Measurements from ENCODE around the gene ACVR1B.

The ACVR1B gene

GRCh38 chr12:52006726-52007157 lies 55.2 kb downstream of the ACVR1B start, which contains the start of gene TAMALIN:
Gene TAMALIN (plus strand): TSS chr12:52006946. CDS start chr12:52007020, 74 bp downstream.
- no peak for DNase-seq

DNA sequence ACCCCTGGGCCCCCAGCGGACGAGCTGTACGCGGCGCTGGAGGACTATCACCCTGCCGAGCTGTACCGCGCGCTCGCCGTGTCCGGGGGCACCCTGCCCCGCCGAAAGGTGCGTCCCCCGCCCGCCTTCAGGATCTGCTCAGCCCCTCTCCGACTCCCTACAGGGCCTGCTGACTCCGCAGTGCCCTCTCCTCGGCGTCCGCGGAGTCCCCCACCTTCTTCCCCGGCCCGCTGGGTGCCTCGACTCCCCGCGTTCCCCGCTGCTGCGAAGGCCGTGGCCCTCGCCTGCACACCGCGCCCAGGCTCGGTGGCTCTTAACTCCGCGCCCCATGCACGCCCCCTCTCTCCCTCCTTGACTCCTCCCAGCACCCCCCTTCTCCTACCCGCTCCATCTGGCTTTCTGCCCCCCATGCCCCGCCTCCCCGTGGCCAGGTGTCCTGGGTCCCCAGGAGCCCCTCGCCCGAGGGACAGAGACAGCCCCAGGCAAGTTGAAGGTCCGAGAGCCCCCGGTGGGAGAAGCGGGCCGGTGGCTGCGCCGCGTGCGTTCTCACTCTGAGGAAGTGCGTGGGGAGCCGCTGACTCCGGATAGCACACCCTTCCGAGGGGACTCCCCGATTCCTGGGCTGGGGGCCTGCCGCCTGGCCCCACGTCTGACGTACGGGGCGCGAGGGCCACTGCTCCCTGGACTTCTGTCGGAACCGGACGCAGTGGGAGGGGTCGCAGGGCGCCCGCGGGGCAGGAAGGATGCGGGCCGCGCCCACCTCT lies 55.8 kb downstream of the ACVR1B start:
- no peak for DNase-seq

GRCh38 chr12:52007982-52008510 lies 56.5 kb downstream of the ACVR1B start:
- DNase-seq, result no peak

- DNase-seq, result no peak
Observed at GRCh38 chr12:52009081-52009751, 57.7 kb downstream of the ACVR1B start.

- no peak for DNase-seq
Observed at GRCh38 chr12:52010152-52010622, 58.7 kb downstream of the ACVR1B start.

- no peak for DNase-seq
Observed at GRCh38 chr12:52010692-52011601, 59.4 kb downstream of the ACVR1B start.

- no peak for DNase-seq
Observed at GRCh38 chr12:52011602-52012214, 60.2 kb downstream of the ACVR1B start.

DNA sequence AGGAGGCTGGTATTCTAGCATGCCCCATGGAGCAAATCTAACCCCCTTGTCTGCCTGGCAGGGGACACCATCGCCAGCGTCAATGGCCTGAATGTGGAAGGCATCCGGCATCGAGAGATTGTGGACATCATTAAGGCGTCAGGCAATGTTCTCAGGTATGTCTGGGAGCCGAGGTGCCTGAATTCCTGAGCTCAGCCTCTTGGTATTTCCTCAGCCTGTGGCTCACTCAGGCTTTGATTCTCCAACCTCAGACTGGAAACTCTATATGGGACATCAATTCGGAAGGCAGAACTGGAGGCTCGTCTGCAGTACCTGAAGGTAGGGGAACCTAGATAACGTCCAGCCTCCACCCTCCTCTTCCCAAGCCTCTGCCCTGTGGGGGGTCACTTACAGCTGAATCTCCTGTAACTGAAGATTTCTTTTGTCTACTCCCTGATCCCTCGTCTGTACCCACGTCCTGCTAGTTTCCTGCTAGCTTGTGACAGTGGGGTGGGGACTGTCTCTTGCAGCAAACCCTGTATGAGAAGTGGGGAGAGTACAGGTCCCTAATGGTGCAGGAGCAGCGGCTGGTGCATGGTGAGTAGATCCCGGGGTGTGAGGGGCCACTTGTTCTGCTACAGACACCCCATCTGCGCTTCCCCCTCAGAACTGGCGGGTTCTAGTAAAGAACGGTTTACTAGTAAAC lies 62.3 kb downstream of the ACVR1B start:
- no peak for DNase-seq

GRCh38 chr12:52014567-52015530 lies 63.4 kb downstream of the ACVR1B start:
- no peak for DNase-seq

DNA sequence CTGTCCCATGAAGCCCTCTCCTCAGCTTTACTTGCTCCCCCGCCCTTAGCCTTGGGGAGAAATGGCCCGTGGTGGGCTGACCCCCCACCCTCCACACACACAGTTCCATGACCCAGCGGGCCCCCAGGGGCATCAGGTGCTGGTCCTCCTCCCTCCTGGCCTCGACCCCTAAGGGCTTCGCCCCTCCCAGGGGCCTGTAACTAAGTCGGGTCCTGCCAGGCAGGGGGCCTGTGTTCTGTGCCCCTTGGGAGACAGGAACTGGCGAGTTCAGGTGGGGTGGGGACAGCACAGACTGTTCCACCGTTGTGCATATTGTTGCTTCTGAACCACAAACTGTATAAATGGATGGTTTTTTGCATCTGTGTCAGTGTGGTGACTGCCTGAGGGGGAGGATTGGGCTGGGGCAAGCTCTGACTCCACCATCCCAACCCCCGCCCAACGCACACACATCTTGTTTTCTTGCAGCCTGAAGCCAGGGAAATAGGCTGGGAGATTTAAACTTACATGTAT lies 64.1 kb downstream of the ACVR1B start:
- DNase-seq, result no peak

- DNase-seq, result peak; percentile 35
Observed at GRCh38 chr12:52018433-52019112, 67.1 kb downstream of the ACVR1B start.

DNA sequence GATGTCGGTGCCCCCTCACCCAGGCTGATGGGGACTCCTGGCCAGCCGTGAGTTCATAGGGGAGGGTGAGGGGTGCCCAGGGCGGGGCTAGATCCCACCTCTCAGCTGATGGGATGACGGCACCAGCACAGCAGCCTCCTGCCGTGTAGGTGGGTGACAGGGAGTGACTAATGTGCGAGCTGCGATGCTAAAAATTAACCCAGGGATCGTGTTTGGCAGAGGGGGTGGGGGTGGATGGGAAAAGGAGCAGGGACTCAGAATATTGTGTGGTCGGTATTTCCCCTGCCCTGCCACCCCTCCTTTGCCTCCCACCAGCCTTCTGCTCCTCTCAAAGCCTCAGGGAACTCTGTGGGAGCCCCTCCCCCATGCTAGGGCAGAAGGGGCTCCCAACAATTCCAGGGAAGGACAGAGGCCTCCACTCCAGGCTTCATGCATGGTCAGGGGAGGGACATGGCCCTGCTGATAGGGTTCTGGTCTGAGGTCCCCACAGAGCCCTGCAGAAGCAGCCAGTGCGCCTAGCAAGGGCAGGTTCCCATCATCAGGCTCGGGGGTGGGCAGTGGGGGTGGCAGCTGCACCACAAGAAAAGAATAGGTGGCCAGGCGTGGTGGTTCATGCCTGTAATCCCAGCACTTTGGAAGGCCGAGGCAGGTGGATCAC lies 67.7 kb downstream of the ACVR1B start:
- DNase-seq, result no peak

GRCh38 chr12:52020539-52021336 lies 69.2 kb downstream of the ACVR1B start:
- no peak for DNase-seq

- DNase-seq, result no peak
Observed at GRCh38 chr12:52022841-52023181, 71.3 kb downstream of the ACVR1B start.

DNA sequence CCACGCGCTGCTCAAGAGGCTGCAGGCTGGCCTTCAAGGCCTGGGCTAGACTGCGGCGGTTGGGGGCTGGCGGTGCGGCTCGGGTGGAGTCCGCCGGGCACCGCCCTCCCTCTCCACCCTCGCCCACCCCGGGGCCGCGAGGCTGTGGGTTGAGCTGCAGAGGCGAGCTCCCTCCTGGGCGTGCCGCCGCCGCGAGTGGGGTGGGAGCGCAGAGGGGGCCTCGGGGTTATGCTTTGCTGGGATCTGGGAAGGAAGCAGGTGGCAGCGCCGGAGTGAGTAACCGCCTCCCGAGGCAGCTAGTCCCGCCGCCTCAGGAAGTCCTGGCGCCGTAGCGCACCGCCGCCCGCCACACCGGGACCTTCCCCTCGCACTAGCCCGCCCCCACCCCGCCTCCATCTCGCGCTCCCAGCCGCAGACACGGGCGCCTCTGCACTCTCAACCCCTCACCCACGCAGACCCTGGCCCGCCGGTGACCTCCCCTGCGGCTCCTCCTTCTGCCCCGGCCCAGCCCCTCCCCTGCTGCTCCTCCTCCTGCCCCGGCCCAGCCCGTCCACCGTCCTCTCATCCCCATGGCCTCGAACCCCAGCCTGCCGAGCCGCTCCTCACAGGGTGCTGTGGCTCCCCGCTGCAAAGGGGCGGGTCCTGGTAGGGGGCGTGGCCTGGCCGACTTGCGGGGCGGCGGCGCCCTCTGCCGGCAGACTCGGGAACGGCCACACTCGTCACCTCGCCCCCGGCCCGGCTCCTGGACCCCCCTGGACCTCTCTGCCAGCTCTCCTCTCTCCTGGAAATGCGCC lies 71.9 kb downstream of the ACVR1B start:
- DNase-seq, result no peak

DNA sequence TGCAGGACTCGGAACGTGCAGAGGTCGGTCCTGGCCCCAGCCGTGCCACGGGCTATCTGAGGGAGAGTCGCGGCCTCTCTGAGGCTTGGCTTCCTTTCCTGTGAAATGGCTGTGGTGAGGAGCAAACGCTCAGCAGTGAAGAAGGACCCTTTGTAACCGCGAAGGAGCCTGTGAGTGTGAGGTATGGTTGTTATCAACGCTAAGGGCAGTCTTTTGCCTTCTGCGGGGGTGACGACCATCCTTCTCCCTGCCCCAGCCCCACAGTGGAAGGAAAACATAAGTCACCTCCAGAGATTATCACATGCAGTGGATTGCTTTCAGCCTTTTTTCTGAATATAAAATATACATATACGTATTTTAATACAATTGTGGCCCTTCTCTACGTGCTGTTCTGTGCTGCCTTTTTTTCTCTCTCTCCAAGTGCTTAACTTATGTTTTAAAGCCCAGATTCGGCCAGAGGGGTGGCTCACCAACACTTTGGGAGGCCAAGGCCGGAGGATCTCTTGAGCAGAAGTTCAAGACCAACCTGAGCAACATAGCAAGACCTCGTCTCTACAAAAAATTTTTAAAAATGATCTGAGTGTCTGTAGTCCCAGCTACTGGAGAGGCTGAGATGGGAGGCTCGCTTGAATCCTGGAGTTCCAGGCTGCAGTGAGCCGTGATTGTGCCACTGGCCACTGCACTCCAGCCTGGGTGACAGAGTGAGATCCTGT lies 72.6 kb downstream of the ACVR1B start:
- no peak for DNase-seq

DNA sequence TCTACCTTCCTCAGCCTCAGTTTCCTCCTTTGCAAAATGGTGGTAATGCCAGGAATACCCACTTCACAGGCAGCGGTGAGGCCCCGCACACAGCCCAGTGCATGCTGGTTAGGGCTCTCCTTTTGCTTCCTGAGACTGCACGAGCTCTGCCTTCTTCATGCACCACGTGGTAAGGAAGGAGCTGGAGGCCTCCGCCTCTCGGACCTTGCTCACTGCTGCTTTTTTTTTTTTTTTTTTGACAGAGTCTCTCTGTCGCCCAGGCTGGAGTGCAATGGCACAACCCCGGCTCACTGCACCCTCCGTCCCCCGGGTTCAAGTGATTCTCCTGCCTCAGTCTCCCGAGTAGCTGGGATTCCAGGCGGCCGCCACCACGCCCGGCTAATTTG lies 73.3 kb downstream of the ACVR1B start:
- no peak for DNase-seq

Measured in NCI-H1436 treated with DMSO at 0.1 percent for 48 hours (cell line).